WI38 (cell line): ENCODE measurements around the gene CDC42.
A peak's percentile ranks its signal among the peaks of the same experiment; 100 is the strongest.
"Not testable (repeated sequence)": the region's sequence is repeated elsewhere in the genome, so short reads cannot be mapped to it uniquely, and the experiment has no call there.

Experiments
- H3K4me3 ChIP-seq: 2 replicates; pipeline ENCODE4 v1.5.1; 2011; ENCODE audit warnings: low read depth, mild to moderate bottlenecking, control low read depth, low read length
- CTCF ChIP-seq: IDR thresholded peaks from 2 replicates; pipeline ENCODE4 v1.5.1; 2012; ENCODE audit warnings: low read depth, mild to moderate bottlenecking, control low read depth, low read length

CDC42 gene

GRCh38 chr1:22024485-22025367 is 27.8 kb upstream of the CDC42 start:
- peak overlapping the region; percentile 93 for H3K4me3 ChIP-seq
- no peak for TF ChIP-seq CTCF

- peak overlapping the region; percentile 93 for H3K4me3 ChIP-seq
- TF ChIP-seq CTCF: no peak
These were observed 26.9 kb upstream of the CDC42 start for GRCh38 chr1:22025368-22026155.

- H3K4me3 ChIP-seq: no peak overlapping the region
These were observed 25.6 kb upstream of the CDC42 start for GRCh38 chr1:22026924-22027289.

GRCh38 chr1:22030057-22030456 is 22.5 kb upstream of the CDC42 start:
- no peak overlapping the region for H3K4me3 ChIP-seq
- no peak for TF ChIP-seq CTCF

More at GRCh38 chr1:22026924-22027289, 25.6 kb upstream of the CDC42 start:
- no peak for TF ChIP-seq CTCF

- H3K4me3 ChIP-seq: no peak overlapping the region
- no peak for TF ChIP-seq CTCF
These were observed 22.0 kb upstream of the CDC42 start for GRCh38 chr1:22030473-22030872.

- no peak overlapping the region for H3K4me3 ChIP-seq
- no peak for TF ChIP-seq CTCF
These were observed 21.1 kb upstream of the CDC42 start for GRCh38 chr1:22031214-22031962.

GRCh38 chr1:22034834-22035233 is 17.7 kb upstream of the CDC42 start:
- H3K4me3 ChIP-seq: not testable (repeated sequence)
